GM12874 (cell line): ENCODE data around the gene TBC1D23.

Experiments
- CTCF ChIP-seq: IDR thresholded peaks from 2 replicates; pipeline ENCODE4 v1.5.1; 2011; ENCODE audit warnings: low read depth, mild to moderate bottlenecking, control low read depth, low read length, moderate library complexity; ENCODE audit not compliant: insufficient read depth

TBC1D23 gene

DNA sequence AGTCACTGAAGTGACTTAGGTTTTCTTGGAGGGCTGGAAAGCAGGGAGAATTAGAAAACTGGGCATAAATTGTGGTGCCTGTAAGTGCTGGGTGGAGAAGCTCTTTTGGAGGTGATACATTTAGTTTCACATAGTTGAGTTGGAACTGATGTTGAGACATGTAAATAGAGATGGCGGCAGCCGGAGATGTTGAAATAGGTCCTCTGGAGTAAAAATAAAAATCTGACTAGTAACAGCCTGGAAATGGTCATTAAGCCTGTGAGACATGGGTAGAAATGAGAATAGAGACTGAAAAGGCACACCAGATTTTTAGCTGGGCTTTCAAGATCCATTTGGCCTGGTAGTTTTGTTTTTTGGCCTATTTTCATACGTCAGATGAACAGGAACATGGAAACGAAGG is 70.9 kb downstream of the TBC1D23 start:
- no peak for TF ChIP-seq CTCF

DNA sequence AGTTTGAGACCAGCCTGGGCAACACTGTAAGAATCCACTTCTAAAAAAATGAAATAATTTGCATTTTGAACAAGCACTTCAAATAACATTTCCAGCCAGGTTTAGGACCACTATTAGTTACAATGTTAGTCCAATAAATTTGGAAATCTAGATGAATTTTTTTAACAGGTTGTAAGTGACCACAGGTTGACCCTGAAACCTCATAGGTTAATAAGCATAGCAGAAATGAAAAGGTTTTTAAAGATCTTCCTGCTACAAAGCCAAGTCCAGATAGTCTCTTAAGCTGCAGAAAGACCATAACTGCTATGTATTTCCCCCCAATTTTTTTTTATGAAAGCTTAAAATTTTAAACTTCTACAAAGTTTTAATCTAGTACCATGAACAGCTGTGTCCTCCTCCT is 72.3 kb downstream of the TBC1D23 start:
- TF ChIP-seq CTCF, result no peak

DNA sequence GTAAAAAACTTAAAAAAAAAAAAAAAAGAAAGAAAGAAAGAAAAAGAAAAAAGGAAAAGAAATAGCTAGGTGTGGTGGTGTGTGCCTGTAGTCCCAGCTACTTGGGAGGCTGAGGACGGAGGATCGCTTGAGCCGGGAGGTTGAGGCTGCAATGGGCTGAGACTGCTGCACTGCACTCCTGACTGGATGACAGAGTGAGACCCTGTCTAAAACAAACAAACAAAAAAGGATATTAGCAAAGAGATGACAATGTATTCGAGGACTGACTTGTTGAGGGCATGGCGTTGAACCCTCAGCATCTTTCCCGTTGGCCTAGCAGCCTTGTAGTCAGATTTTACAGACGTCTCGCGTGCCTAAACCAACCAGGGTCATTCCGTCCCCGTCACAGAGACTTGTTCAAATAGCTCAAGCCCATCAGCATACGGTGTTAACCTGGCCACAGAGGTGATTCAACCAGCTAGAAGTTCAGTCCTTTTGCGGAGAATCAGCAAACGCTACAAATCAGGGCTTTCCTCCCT is 73.2 kb downstream of the TBC1D23 start:
- no peak for TF ChIP-seq CTCF

- TF ChIP-seq CTCF, result no peak
These were observed 73.9 kb downstream of the TBC1D23 start, which contains the start of gene NIT2 for GRCh38 chr3:100334488-100335351. Gene NIT2, plus strand, starts transcription at chr3:100334757. Its CDS starts 35 bp downstream, at chr3:100334792.

DNA sequence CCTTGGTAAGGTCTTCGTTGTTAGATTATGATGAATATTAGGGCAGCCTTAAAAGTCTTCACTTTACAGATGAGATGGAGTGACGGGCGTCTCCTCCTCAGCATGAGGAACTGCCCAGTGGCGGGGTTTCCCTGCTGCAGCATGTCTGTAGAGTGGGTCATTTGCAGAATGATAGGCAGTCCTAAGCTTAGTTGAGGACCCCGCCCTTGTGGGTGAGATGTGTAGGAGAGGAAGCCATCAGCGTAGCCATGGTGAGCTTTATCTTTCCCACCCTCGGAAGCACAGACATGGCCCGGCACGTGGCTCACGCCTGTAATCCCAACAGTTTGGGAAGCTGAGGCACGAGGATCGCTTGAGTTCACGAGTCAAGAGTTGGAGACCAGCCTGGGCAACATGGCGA is 74.6 kb downstream of the TBC1D23 start:
- no peak for TF ChIP-seq CTCF

DNA sequence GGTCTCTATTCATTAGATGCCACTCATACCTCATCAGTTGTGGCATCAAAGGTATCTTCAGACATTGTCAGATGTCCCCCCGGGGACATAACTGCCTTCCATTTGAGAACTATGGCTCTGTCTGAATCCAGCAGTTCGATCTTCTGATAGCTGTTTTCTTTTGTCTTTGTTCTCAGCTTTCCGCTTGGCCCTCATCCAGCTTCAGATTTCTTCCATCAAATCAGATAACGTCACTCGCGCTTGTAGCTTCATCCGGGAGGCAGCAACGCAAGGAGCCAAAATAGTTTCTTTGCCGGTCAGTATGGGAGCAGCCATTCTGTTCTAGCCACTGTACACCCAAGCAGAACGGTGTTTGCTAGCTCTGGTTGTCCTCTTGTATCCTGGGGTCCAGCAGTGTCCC is 78.1 kb downstream of the TBC1D23 start:
- TF ChIP-seq CTCF, result no peak

GRCh38 chr3:100339786-100340185 is 79.0 kb downstream of the TBC1D23 start:
- no peak for TF ChIP-seq CTCF
